NCI-H446 (cell line): ENCODE measurements around the gene CRYM.
"Not testable (repeated sequence)": the region's sequence is repeated elsewhere in the genome, so short reads cannot be mapped to it uniquely, and the experiment has no call there.

Source experiments
- DNase-seq, 2 experiments: peaks; one replicate each; lab custom pipeline; 2025; lab: John Stamatoyannopoulos, UW

The CRYM gene

DNA sequence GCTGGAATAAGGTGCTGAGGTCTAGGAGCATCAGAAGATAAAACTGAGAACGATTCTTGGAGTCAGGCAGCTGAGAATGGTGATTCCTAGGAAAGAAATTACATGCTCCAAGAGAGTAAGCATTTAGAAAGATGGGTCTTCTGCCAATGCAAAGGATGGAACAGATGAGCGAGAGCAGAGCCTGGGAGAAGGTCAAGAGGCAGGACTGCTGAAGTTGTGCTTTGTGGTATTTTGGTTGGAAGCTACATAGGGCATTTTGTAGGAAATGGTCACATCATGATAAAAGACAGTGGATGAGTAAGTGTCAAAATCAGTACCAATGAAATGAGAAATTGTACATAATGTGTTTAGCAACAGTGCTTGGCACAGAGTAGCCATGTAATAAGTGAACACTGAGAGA, 1.4 kb upstream of the CRYM start:
- DNase-seq, result no peak

GRCh38 chr16:21277045-21277926, 804 bp downstream of the CRYM start:
- no peak for DNase-seq

DNA sequence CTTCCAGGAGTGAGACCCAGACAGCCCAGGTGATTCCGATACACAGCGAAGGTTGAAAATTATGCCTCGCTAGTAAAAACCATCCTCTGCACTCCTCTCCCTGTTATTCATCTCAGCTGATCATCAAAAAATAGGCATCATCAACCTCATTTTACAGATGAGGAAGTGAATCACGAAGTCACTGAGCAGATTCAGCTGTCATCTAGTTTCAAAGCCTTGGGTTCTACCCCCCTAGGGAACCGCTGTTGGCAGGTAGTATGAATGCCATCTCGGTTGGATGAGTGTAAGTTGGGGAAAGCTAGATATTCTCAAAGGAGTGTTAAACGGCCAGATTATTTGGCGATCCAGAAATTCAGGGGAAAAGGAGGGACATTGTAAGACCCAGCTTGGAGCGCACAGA, 2.0 kb downstream of the CRYM start:
- DNase-seq, result no peak

GRCh38 chr16:21275529-21275928, 2.6 kb downstream of the CRYM start:
- DNase-seq, result no peak

DNA sequence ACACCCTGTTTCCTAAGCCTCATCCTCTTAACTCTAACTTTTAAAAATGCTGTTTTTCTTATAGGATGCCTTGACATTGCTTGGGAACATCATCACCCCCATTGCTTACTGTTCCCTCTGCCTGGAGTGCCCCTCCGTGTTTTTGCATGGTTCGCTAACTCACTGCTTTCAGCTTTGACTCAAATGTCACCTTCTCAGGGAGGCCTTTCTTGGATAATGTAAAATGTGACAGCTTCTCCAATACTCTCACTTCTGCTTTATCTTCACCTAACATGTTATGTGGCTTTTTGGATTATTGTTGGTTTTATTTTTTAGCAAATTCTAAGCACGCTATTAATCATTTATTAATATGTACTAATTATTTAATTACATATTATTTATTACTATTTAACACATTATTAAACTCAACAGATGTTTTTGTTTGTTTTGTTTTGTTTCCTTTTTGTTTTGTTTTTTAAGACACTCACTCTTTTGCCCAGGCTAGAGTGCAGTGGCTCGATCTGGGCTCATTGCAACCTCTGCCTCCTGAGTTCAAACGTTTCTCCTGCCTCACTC, 3.8 kb downstream of the CRYM start:
- no peak for DNase-seq

- not testable (repeated sequence) for DNase-seq
Observed at GRCh38 chr16:21272763-21273162, 5.3 kb downstream of the CRYM start.

GRCh38 chr16:21272253-21272652, 5.8 kb downstream of the CRYM start:
- DNase-seq, result no peak

GRCh38 chr16:21268236-21268635, 9.9 kb downstream of the CRYM start:
- DNase-seq, result no peak

DNA sequence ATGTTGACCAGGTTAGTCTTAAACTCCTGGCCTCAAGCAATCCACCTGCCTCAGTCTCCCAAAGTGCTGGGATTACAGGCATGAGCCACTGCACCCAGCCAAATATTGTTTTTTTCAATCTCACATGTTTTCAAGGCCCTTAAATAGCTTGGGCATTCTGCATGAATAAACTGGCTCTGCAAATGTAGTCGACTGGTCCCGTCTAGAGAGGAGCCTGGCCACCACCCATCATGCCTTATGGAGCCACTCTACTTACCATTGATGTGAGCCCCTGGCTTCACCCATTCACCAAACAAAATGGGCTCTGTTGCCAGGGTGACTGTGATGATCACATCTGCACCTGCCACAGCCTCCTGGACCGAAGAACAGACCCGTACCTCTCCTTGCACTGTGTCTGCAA, 10.8 kb downstream of the CRYM start:
- no peak for DNase-seq

GRCh38 chr16:21265104-21265837, 12.8 kb downstream of the CRYM start:
- DNase-seq, result peak; percentile 32 to 71

- peak in 1 of 2 experiments; percentile 51 for DNase-seq
Observed at GRCh38 chr16:21264571-21265036, 13.5 kb downstream of the CRYM start.

DNA sequence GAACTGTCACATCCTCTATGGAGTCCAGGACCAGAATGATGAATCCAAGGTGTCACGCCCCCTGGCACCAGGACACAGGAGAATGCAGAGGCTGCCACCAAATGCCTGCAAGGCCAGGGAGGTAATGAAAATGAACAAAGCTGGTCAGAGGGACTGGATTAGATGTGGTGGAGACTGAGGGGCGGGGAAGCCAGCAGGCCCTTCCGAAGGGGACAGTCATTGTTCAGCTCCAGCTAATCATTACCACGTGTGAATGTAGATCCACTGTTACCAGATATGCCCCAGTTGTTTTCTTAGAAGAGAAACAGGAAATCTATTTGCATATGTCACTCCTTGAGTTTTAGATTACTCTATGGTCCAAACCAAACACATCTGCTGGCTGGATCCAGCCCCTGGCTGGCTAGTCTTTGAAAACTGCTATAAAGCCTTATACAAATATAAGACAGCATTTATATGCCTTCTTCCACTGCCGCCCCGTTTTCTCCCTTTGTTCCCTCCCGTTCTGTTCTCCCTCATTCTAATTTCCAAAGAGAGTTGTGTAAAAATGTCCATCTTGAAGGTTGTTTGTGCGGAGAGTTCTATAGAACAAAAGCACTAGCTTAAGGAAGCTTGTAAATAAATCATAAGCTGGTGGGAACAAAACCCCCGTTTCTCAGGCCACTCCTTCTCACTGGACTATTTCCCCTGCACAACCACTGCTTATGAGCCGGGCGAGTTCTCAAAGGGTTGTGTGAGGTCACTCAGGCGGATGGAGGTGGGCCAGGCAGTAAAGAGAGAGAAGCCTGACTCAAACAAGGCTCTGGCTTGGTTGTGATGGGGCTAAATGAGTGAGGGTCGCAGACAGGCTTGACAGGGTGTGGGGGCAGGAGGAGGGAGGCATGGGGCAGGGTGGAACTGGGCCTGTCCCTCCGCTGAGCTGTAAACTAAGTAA, 14.2 kb downstream of the CRYM start:
- DNase-seq, result no peak

- DNase-seq, result no peak
Observed at GRCh38 chr16:21262779-21263639, 15.1 kb downstream of the CRYM start.

DNA sequence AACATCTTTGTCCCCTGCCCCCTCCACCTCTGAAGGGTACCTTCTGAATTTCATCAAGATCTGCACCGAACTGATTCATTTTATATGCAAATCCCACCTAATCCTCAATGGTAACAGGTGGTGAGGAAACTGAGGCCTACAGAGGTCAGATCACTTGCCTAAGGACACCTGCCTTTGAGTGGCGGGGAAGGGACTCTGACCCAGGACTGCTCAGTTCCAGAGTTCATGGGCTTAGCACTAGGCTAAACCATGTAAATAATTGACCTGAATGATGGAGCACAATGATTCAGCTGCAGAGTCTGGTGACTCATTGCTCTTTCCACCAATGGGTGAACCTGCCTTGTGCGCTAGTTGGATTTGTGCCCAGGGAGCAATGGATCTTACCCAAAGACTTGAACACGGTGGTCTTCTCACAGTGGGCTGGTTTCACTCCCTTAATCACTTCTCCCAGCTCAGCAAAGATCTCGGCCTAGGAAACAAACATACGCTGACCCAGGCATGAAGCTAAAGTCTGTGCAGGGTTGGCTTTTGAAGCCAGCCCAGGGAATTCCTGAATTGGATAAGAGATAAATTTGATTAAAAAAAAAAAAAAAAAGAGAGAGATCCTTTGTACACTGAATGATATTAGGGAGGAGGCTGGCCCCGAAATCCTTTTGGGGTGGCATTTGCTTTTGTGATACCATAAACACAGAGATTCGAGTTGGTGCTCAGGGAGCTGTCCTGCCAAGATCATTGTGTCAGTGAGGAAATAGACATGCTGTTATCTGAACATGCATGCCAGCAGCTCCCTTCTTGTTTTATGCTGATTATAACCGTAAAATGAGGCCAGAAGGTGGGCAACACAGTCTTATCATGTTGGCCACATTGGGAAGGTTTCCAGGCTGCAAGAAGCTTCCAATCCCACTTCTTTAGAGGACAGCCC, 17.0 kb downstream of the CRYM start:
- peak in 1 of 2 experiments; percentile 65 for DNase-seq

GRCh38 chr16:21257284-21257683, 20.8 kb downstream of the CRYM start:
- no peak for DNase-seq

DNA sequence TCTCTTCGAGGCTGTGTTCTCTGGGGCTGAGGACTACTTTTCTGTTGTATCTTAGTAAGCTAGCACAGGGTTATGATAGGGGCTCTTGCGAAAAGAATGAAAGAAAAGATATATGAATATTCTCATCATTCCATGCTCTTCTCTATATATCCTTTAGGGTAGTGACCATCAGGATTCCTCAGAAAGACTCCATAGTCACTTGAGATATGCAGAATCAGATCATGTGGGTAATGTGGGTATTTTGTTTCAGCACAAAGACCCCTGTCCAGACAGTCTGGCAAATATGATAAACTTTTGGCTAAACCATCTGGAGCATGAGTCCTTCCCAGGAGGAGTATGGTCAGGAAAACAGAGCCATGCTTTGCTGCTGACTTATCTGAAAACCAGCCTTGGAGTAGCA, 21.5 kb downstream of the CRYM start:
- DNase-seq, result no peak

GRCh38 chr16:21253470-21253869, 24.6 kb downstream of the CRYM start:
- no peak for DNase-seq

DNA sequence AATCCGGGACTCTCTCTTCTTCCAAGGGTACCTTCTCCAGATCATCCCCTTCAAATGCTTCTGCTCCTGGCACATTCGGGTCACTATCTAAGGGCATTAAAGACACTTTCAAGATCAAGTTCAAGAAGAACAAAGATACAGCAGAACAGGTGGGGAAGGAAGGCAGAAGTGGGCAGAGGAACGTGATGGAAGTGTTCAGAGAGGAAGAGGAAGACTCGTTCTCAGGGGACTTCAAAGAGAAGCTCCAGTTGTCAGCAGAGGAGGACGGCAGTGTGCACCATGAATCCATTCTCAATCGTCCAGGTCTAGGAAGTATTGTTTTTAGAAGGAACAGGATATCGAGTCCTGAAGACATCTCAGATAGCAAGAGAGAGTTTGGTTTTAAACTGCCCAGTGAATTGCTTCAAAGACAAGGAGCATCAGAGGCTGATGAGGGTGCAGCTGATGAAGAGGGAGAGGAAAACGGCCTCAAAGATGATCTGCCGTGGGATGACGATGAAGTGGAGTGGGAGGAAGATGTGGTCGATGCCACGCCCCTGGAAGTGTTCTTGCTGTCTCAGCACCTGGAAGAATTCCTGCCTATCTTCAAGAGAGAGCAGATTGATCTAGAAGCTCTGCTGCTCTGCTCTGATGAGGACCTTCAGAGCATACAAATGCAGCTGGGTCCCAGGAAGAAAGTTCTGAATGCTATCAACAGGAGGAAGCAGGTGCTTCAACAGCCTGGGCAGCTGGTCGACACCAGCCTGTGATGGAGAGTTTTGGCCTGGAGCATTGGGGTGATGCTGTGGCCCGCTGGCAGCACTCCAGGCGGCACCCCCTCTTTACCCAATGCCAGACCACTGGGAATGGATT, 27.8 kb downstream of the CRYM start:
- no peak for DNase-seq

DNA sequence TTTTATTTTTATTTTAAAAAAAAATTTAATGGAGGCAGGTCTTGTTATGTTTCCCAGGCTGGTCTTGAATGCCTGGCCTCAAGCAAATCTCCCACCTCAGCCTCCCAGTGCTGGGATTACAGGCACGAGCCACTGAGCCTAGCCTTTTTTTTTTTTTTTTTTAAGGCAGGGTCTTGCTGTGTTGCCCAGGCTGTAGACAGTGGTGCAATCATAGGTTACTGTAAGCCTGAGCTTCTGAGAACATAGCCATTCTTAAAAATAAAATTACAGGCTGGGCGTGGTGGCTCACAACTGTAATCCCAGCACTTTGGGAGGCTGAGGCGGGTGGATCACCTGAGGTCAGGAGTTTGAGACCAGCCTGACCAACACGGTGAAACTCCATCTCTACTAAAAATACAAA, 29.9 kb downstream of the CRYM start:
- DNase-seq, result not testable (repeated sequence)
